IgD-negative memory B cell (primary cell): ENCODE data around the gene CTU1. TPM values are rescaled to one million over a fixed set of nuclear protein-coding genes. Genes with fewer than 3 reads are reported as not detected.
A peak's percentile ranks its signal among the peaks of the same experiment; 100 is the strongest.

Experiments used
- H3K27ac Mint-ChIP-seq, 3 donors: one replicate each; pipeline ENCODE4 v1.8.0; 2020 to 2022; ENCODE audit warnings: mild to moderate bottlenecking in 3 of 3, mixed read lengths in 3 of 3, moderate library complexity in 1 of 3
- H3K27me3 Mint-ChIP-seq: one replicate; pipeline ENCODE4 v1.8.0; 2021; ENCODE audit warnings: mixed read lengths
- H3K36me3 Mint-ChIP-seq: one replicate; pipeline ENCODE4 v1.8.0; 2020; ENCODE audit warnings: mild to moderate bottlenecking, mixed read lengths
- H3K4me1 Mint-ChIP-seq, 3 donors: one replicate each; pipeline ENCODE4 v1.8.0; 2020 to 2022; ENCODE audit warnings: mixed read lengths in 3 of 3, mild to moderate bottlenecking in 1 of 3
- H3K4me3 Mint-ChIP-seq, 4 donors: one replicate each; pipeline ENCODE4 v1.8.0; 2020 to 2022; ENCODE audit warnings: mild to moderate bottlenecking in 4 of 4, mixed read lengths in 4 of 4, moderate library complexity in 3 of 4
- H3K9me3 Mint-ChIP-seq, 3 donors: one replicate each; pipeline ENCODE4 v1.8.0; 2020 to 2021; ENCODE audit warnings: mixed read lengths in 3 of 3, mild to moderate bottlenecking in 1 of 3
- polyA plus RNA-seq: library from polyadenylated mRNA; unstranded; fragments of 300-500 nt; fragmentation: Illumina TruSeq; gene quantifications from one replicate; pipeline ENCODE4 v1.2.3, GENCODE V29; 2021

CTU1 gene
- polyA plus RNA-seq, 1 donor from 2014 or later, result 2.8 TPM

GRCh38 chr19:51124216-51124615, 16.0 kb upstream of the CTU1 start:
- peak overlapping the region in 1 of 4 donors; percentile 70 for H3K4me3 Mint-ChIP-seq
- H3K27ac Mint-ChIP-seq, result peak overlapping the region in 1 of 3 donors; percentile 17
- H3K36me3 Mint-ChIP-seq, result peaks cover 2% of the 10 kb centered on the region
- H3K4me1 Mint-ChIP-seq, result peaks cover 6 to 11% (median 9%) of the 10 kb centered on the region in 3 donors
- peaks cover 0 to 4% (median 0%) of the 10 kb centered on the region in 3 donors for H3K9me3 Mint-ChIP-seq
- H3K27me3 Mint-ChIP-seq, result peaks cover 15% of the 10 kb centered on the region

DNA sequence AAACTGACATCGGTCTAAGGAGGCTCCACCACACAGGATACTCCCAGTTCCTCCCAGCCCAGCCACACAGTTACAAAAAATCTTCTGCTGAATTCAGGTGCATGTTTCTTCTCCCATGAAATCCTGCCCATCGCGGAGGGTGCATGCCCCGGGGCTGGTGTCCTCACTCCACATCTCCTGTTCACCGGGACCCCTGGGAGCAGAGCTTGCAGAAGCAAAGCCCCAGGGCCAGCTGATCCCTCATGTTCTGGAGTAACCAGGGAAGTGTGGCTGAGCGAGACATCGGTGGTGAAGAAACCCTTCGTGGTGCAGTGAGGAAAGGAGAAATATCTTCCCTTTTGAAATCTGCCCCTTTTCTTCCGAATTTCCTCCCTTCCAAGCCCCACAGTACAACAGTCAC, 15.6 kb upstream of the CTU1 start:
- peaks cover 6 to 11% (median 9%) of the 10 kb centered on the region in 3 donors for H3K4me1 Mint-ChIP-seq
- H3K9me3 Mint-ChIP-seq, result peaks cover 0 to 4% (median 0%) of the 10 kb centered on the region in 3 donors
- no peak overlapping the region for H3K4me3 Mint-ChIP-seq
- H3K27ac Mint-ChIP-seq, result peak overlapping the region; percentile 11 to 40 (median 17)
- H3K27me3 Mint-ChIP-seq, result peaks cover 14% of the 10 kb centered on the region
- peaks cover 2% of the 10 kb centered on the region for H3K36me3 Mint-ChIP-seq

DNA sequence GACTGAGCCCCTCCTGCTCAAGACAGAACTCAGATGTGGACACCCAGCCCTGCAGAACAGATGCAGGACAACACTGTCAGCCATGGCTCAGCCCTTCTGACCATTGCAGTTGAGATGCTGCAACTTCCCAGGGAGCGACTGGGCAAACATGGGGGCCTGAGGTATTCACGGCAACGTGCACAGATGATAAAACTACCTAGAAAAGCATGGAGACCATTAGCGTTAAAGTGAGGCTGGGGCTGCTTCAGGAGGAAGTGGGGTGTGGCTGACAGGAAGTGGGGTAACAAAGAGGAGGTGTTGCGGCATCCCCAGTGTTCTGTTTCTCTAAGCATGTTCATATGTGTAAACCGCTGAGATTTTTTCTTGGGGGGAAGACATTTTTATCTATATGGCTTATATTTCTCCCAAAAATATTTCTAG, 15.2 kb upstream of the CTU1 start:
- Mint-ChIP-seq H3K4me3 (peak overlapping the region in 2 of 4 donors; percentile 38 to 89), H3K27me3 (peaks cover 11% of the 10 kb centered on the region), H3K4me1 (peaks cover 4 to 10% (median 9%) of the 10 kb centered on the region in 3 donors), H3K27ac (peak overlapping the region in 2 of 3 donors; percentile 11 to 40), H3K9me3 (peaks cover 0 to 4% (median 0%) of the 10 kb centered on the region in 3 donors), H3K36me3 (peaks cover 2% of the 10 kb centered on the region)

GRCh38 chr19:51122112-51122981, 14.1 kb upstream of the CTU1 start:
- Mint-ChIP-seq H3K36me3 (peaks cover 2% of the 10 kb centered on the region), H3K4me1 (peaks cover 4 to 10% (median 9%) of the 10 kb centered on the region in 3 donors), H3K27me3 (peaks cover 11% of the 10 kb centered on the region), H3K9me3 (peaks cover 0 to 4% (median 0%) of the 10 kb centered on the region in 3 donors), H3K27ac (peak overlapping the region in 1 of 3 donors; percentile 74), H3K4me3 (peak overlapping the region in 1 of 4 donors; percentile 17)

DNA sequence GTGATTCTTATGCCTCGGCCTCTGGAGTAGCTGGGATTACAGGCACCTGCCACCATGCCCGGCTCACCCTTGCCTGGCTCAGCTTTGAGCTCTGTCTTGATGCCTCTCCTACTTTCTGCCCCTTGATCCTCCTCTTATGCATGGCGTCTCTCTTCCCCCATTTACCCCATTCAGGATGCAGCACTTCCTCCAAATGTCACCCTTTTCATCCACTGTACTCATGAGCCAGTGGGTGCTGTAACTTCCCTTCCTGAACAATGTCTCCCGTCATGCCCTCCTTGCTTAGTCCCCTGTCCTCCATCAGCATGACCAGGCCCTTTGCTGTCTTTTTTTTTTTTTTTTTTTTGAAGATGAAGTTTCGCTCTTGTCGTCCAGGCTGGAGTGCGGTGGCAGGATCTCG, 13.0 kb upstream of the CTU1 start:
- Mint-ChIP-seq H3K9me3 (peaks cover 0 to 2% (median 0%) of the 10 kb centered on the region in 3 donors), H3K4me3 (no peak overlapping the region), H3K36me3 (peaks cover 2% of the 10 kb centered on the region), H3K27ac (no peak overlapping the region), H3K4me1 (peaks cover 4 to 10% (median 9%) of the 10 kb centered on the region in 3 donors), H3K27me3 (peaks cover 11% of the 10 kb centered on the region)

DNA sequence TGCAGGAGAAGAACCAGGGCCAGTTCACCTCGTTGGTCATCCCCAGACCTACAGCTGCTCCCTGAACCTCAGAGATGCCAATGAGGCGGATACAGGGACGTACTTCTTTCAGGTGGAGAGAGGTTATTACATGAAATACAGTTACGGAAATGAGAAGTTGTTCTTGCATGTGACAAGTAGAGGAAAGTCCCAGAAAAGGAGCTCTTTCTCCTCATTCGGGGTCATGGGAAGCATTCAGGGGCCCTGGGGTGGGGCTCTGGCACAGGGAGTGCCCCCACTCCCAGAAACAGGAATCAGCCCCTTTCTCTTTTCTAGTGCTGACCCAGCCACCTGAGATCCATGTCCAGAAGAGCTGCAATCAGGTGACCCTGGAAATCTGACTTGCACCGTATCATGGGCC, 12.0 kb upstream of the CTU1 start:
- peaks cover 14% of the 10 kb centered on the region for H3K27me3 Mint-ChIP-seq
- H3K27ac Mint-ChIP-seq, result no peak overlapping the region
- H3K4me3 Mint-ChIP-seq, result no peak overlapping the region
- peaks cover 0 to 2% (median 0%) of the 10 kb centered on the region in 3 donors for H3K9me3 Mint-ChIP-seq
- peaks cover 4 to 10% (median 9%) of the 10 kb centered on the region in 3 donors for H3K4me1 Mint-ChIP-seq
- H3K36me3 Mint-ChIP-seq, result peaks cover 2% of the 10 kb centered on the region

DNA sequence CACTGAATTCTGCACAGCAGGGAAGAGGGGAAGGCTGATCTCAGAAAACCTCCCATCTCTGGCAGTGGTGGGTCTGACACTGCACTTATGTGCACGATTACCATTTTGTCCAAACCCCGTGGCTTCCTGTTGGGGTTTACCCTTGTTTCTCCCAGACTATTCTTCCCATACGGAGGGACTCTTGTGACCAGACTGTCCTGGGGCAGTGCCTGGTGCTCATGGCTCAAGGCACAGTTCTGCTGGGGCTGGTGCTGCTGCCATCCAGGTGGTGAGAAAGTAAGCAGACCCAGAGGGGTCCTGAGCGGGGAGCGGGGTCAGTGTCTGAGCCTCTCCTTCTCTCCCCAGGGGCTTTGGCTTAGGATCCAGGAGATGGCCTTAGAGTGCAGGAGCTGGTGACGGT, 11.4 kb upstream of the CTU1 start:
- Mint-ChIP-seq H3K4me3 (no peak overlapping the region), H3K36me3 (peaks cover 2% of the 10 kb centered on the region), H3K27me3 (peaks cover 17% of the 10 kb centered on the region), H3K9me3 (peaks cover 0 to 3% (median 0%) of the 10 kb centered on the region in 3 donors), H3K27ac (no peak overlapping the region), H3K4me1 (peaks cover 2 to 10% (median 9%) of the 10 kb centered on the region in 3 donors)

GRCh38 chr19:51119101-51119500, 10.9 kb upstream of the CTU1 start:
- Mint-ChIP-seq H3K27ac (no peak overlapping the region), H3K27me3 (peaks cover 19% of the 10 kb centered on the region), H3K4me1 (peaks cover 2 to 9% (median 9%) of the 10 kb centered on the region in 3 donors), H3K4me3 (no peak overlapping the region), H3K9me3 (peaks cover 0 to 3% (median 0%) of the 10 kb centered on the region in 3 donors), H3K36me3 (peaks cover 2% of the 10 kb centered on the region)

DNA sequence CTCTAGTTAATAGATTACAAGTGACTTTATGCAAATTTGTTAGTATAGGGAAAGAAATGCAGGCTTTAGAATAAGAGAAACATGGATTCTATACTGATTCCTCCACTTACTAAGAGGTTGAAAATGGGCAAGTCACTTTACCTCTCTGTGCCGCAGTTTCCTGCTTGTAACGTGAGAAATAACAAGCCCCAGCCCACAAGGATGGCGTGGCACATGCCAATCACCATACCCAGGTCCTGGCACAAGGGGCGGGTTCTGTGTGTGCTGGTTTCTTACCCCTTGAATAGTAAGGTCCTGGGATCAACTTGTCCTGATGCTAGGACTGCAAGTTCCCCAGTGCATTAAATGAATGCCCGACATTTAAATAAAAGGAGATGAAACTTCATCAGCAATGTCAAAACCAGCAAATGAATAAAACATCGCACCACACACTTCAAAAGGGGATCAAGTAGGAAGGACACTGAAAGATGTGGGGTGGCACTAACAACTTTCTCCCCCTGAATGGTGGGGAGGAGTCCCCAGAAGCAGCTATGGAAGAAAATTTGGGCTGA, 8.6 kb upstream of the CTU1 start:
- no peaks in the 10 kb centered on the region for H3K4me1 Mint-ChIP-seq
- H3K4me3 Mint-ChIP-seq, result peak overlapping the region in 1 of 4 donors; percentile 10
- no peak overlapping the region for H3K27ac Mint-ChIP-seq
- peaks cover 11% of the 10 kb centered on the region for H3K27me3 Mint-ChIP-seq
- H3K9me3 Mint-ChIP-seq, result peaks cover 0 to 3% (median 0%) of the 10 kb centered on the region in 3 donors
- no peaks in the 10 kb centered on the region for H3K36me3 Mint-ChIP-seq

GRCh38 chr19:51114087-51114729, 6.0 kb upstream of the CTU1 start:
- no peaks in the 10 kb centered on the region for H3K36me3 Mint-ChIP-seq
- peaks cover 11% of the 10 kb centered on the region for H3K27me3 Mint-ChIP-seq
- H3K27ac Mint-ChIP-seq, result no peak overlapping the region
- H3K4me1 Mint-ChIP-seq, result no peaks in the 10 kb centered on the region
- H3K9me3 Mint-ChIP-seq, result peaks cover 0 to 1% (median 0%) of the 10 kb centered on the region in 3 donors
- no peak overlapping the region for H3K4me3 Mint-ChIP-seq

GRCh38 chr19:51111606-51112005, 3.4 kb upstream of the CTU1 start:
- H3K4me1 Mint-ChIP-seq, result peaks cover 9 to 16% (median 12%) of the 10 kb centered on the region in 3 donors
- no peak overlapping the region for H3K27ac Mint-ChIP-seq
- no peak overlapping the region for H3K4me3 Mint-ChIP-seq
- H3K36me3 Mint-ChIP-seq, result peaks cover 1% of the 10 kb centered on the region
- H3K27me3 Mint-ChIP-seq, result peaks cover 9% of the 10 kb centered on the region
- H3K9me3 Mint-ChIP-seq, result peaks cover 0 to 1% (median 0%) of the 10 kb centered on the region in 3 donors

GRCh38 chr19:51110666-51110971, 2.4 kb upstream of the CTU1 start:
- no peak overlapping the region for H3K4me3 Mint-ChIP-seq
- H3K27ac Mint-ChIP-seq, result peak overlapping the region in 1 of 3 donors; percentile 31
- H3K9me3 Mint-ChIP-seq, result peaks cover 0 to 1% (median 0%) of the 10 kb centered on the region in 3 donors
- peaks cover 1% of the 10 kb centered on the region for H3K36me3 Mint-ChIP-seq
- H3K4me1 Mint-ChIP-seq, result peaks cover 9 to 16% (median 16%) of the 10 kb centered on the region in 3 donors
- H3K27me3 Mint-ChIP-seq, result peaks cover 9% of the 10 kb centered on the region

GRCh38 chr19:51108805-51109146, 567 bp upstream of the CTU1 start:
- Mint-ChIP-seq H3K4me1 (peaks cover 9 to 18% (median 18%) of the 10 kb centered on the region in 3 donors), H3K4me3 (peak overlapping the region; percentile 95 to 98 (median 96)), H3K9me3 (no peaks in the 10 kb centered on the region), H3K27ac (peak overlapping the region; percentile 94 to 99 (median 95)), H3K36me3 (peaks cover 1% of the 10 kb centered on the region), H3K27me3 (no peaks in the 10 kb centered on the region)

DNA sequence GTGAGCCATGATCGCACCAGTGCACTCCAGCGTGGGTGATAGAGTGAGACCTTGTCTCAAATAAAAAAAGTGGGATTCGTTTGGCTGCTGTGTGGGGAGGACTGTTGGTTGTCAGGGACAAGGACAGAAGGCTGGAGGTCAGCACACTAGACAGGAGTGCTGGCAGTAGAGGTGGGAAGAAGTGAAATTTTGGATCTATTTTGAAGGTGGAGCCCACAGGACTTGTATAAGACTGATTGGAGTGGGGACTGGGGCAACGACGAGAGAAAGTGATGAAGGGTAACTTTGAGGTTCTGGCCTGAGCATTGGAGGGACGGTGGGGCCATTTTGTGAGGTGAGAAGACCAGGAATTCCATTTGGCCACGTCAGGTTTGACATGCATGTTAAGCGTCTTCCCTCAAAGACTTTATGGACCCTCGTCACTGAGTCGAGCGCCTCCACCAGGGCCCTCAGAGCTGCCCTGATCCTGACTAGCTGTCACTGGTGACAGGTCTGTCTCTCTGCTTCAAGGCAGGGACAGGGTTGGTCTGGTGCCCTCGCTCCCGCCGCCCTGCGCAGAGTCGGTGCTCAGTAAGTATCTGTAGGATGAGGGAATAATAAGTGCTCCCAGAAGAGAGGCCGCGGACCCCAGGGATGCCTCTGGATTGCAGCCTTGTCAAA, 673 bp downstream of the CTU1 start:
- peaks cover 1% of the 10 kb centered on the region for H3K36me3 Mint-ChIP-seq
- no peaks in the 10 kb centered on the region for H3K9me3 Mint-ChIP-seq
- H3K27ac Mint-ChIP-seq, result peak overlapping the region; percentile 95 to 99 (median 96)
- H3K27me3 Mint-ChIP-seq, result no peaks in the 10 kb centered on the region
- H3K4me3 Mint-ChIP-seq, result peak overlapping the region; percentile 95 to 98 (median 96)
- H3K4me1 Mint-ChIP-seq, result peaks cover 9 to 20% (median 18%) of the 10 kb centered on the region in 3 donors
